ENCODE measurements around the gene STK31. TPM values are rescaled to one million over a fixed set of nuclear protein-coding genes. Genes with fewer than 3 reads are reported as not detected.

The STK31 gene
- total and polyA plus RNA-seq, 2 donors (not counting 3 experiments of a cell fraction or from before 2014, with no cell fraction given) = 0.44 TPM; not detected in 1

GRCh38 chr7:23808421-23808820 lies 98.4 kb downstream of the STK31 start:
- no peaks in the 10 kb centered on the region for H3K79me2 ChIP-seq (ENCODE audit: control insufficient read depth, insufficient read depth, low read length)
- no peak overlapping the region for H3K4me3 ChIP-seq (replicated peaks in 1 of 3; ENCODE audit: insufficient read depth in 1 of 3, low read depth in 1 of 3, low read length in 3 of 3)
- FAIRE-seq (no peak), DNase-seq (ENCODE audit: low read depth, low spot score) (no peak)
- H4K20me1 ChIP-seq (replicated peaks; ENCODE audit: control insufficient read depth, extremely low read depth, insufficient read depth, low read length) = no peaks in the 10 kb centered on the region
- POLR2A ChIA-PET = no interaction called here
- no peaks in the 10 kb centered on the region for H3K9me1 ChIP-seq (replicated peaks; ENCODE audit: control insufficient read depth, extremely low read depth, insufficient read depth, low read length)
- no peaks in the 10 kb centered on the region for H3K27me3 ChIP-seq (ENCODE audit: control insufficient read depth in 2 of 2, insufficient read depth in 2 of 2, low read length in 2 of 2)
- CTCF ChIA-PET = no interaction called here
- intact Hi-C loops (cut with micrococcal nuclease) = no loop called here
- no peak overlapping the region for H3K9ac ChIP-seq (replicated peaks; ENCODE audit: extremely low read depth, insufficient read depth, low read length)
- TF ChIP-seq GATA2 (IDR thresholded peaks at IDR 0.05; ENCODE audit: insufficient read depth, insufficient read length, low read depth, low read length) (no peak), CTCF (IDR thresholded peaks at IDR 0.05; ENCODE audit: extremely low read depth in 1 of 2, insufficient read depth in 1 of 2, low read depth in 1 of 2, low read length in 2 of 2) (no peak), POLR2A (IDR thresholded peaks at IDR 0.05; ENCODE audit: low read depth, low read length) (no peak), MAX (IDR thresholded peaks at IDR 0.05; ENCODE audit: insufficient read depth, insufficient read length) (no peak), MYC (IDR thresholded peaks at IDR 0.05; ENCODE audit: low read depth, low read length) (no peak), JUN (IDR thresholded peaks at IDR 0.05; ENCODE audit: borderline replicate concordance, insufficient read depth, insufficient read length, low read depth) (no peak), POLR2AphosphoS5 (IDR thresholded peaks at IDR 0.05; ENCODE audit: insufficient read depth, low read depth, low read length) (no peak), FOS (IDR thresholded peaks at IDR 0.05; ENCODE audit: borderline replicate concordance, insufficient read depth, low read length) (no peak), EZH2 (IDR thresholded peaks at IDR 0.05; ENCODE audit: borderline replicate concordance, low read depth, low read length, severe bottlenecking) (no peak)
- H3K27ac ChIP-seq (ENCODE audit: insufficient read depth, low read depth, low read length) = no peak overlapping the region
- H3K4me2 ChIP-seq (ENCODE audit: insufficient read depth, low read length) = no peak overlapping the region
- no peaks in the 10 kb centered on the region for H3K4me1 ChIP-seq (ENCODE audit: control insufficient read depth, extremely low read depth, insufficient read depth, low read length)
- no peak overlapping the region for H2AFZ ChIP-seq (ENCODE audit: low read depth, low read length)
- dilution Hi-C loops (cut with MboI; ENCODE audit: extremely low pct_ligation_motif_present, low sequenced_read_pairs) = no loop called here
- no peaks in the 10 kb centered on the region for H3K36me3 ChIP-seq (ENCODE audit: control insufficient read depth in 2 of 2, extremely low read depth in 1 of 2, insufficient read depth in 2 of 2, low read length in 2 of 2)
- H3K9me3 ChIP-seq (replicated peaks; ENCODE audit: control insufficient read depth, insufficient read depth, low read length) = no peaks in the 10 kb centered on the region
- no TSS peak for BruUV-seq (replicated peaks)
